ENCODE measurements around the gene RGL2. TPM values are rescaled to one million over a fixed set of nuclear protein-coding genes. Genes with fewer than 3 reads are reported as not detected.

The RGL2 gene
- total RNA-seq, 4 donors from 2014 or later = 28.7 to 81.2 (median 41.7) TPM

GRCh38 chr6:33336495-33336894 lies 37.8 kb upstream of the RGL2 start:
- ATAC-seq (ENCODE audit: low FRiP score) = no peak
- DNase-seq (ENCODE audit: low spot score) = no peak
- TF ChIP-seq CTCF (IDR thresholded peaks at IDR 0.05) = no peak

- ATAC-seq (ENCODE audit: low FRiP score) = no peak
- no peak for DNase-seq (ENCODE audit: low spot score)
- TF ChIP-seq CTCF (IDR thresholded peaks at IDR 0.05) = no peak
Observed at GRCh38 chr6:33335916-33336315, 37.2 kb upstream of the RGL2 start.

- DNase-seq (ENCODE audit: low spot score) = no peak
- no peak for ATAC-seq (ENCODE audit: low FRiP score)
- TF ChIP-seq CTCF (IDR thresholded peaks at IDR 0.05) = no peak
Observed at GRCh38 chr6:33333666-33334065, 34.9 kb upstream of the RGL2 start.

- no peak for DNase-seq (ENCODE audit: low spot score)
- no peak for TF ChIP-seq CTCF (IDR thresholded peaks at IDR 0.05)
- no peak for ATAC-seq (ENCODE audit: low FRiP score)
Observed at GRCh38 chr6:33330736-33331135, 32.0 kb upstream of the RGL2 start.

- ATAC-seq (ENCODE audit: low FRiP score) (no peak), DNase-seq (ENCODE audit: low spot score) (no peak)
- no peak for TF ChIP-seq CTCF (IDR thresholded peaks at IDR 0.05)
Observed at GRCh38 chr6:33329058-33329457, 30.3 kb upstream of the RGL2 start.

GRCh38 chr6:33324125-33324524 lies 25.4 kb upstream of the RGL2 start:
- TF ChIP-seq CTCF (IDR thresholded peaks at IDR 0.05) = no peak
- DNase-seq (ENCODE audit: low spot score) (no peak), ATAC-seq (ENCODE audit: low FRiP score) (no peak)

- no peak for ATAC-seq (ENCODE audit: low FRiP score)
- no peak for DNase-seq (ENCODE audit: low spot score)
- no peak for TF ChIP-seq CTCF (IDR thresholded peaks at IDR 0.05)
Observed at GRCh38 chr6:33323623-33323948, 24.8 kb upstream of the RGL2 start.

Data from omental fat pad (tissue), 4 donors.